ENCODE measurements around the gene CASK.

DNA sequence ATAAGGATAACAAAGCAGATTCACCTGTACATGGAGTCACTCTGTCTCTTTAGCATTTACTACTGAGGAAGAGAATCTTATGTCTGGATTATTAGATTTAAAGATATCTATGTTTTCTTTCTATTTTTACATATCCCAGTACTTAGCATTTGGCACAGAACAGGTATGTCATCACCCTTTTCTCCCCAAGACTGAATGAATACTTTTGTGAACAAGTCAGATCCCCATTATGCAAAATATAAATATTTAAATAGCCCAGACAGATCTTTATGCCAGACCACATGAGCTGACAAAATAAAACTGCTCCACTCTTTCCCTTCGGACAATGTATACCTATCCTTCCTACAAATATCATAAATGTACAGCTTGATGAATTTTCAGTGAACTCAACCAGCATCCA, 94.5 kb downstream of the CASK start:
- TF ChIP-seq, protein P1, sequence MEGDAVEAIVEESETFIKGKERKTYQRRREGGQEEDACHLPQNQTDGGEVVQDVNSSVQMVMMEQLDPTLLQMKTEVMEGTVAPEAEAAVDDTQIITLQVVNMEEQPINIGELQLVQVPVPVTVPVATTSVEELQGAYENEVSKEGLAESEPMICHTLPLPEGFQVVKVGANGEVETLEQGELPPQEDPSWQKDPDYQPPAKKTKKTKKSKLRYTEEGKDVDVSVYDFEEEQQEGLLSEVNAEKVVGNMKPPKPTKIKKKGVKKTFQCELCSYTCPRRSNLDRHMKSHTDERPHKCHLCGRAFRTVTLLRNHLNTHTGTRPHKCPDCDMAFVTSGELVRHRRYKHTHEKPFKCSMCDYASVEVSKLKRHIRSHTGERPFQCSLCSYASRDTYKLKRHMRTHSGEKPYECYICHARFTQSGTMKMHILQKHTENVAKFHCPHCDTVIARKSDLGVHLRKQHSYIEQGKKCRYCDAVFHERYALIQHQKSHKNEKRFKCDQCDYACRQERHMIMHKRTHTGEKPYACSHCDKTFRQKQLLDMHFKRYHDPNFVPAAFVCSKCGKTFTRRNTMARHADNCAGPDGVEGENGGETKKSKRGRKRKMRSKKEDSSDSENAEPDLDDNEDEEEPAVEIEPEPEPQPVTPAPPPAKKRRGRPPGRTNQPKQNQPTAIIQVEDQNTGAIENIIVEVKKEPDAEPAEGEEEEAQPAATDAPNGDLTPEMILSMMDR (IDR thresholded peaks at IDR 0.05; ENCODE audit: insufficient read depth, low read length) = no peak
- TF ChIP-seq POLR2AphosphoS5 (IDR thresholded peaks at IDR 0.05; ENCODE audit: low read depth) (no peak), SPI1 (IDR thresholded peaks at IDR 0.05; ENCODE audit: borderline replicate concordance, low read depth) (no peak)
- TF ChIP-seq, protein P2, sequence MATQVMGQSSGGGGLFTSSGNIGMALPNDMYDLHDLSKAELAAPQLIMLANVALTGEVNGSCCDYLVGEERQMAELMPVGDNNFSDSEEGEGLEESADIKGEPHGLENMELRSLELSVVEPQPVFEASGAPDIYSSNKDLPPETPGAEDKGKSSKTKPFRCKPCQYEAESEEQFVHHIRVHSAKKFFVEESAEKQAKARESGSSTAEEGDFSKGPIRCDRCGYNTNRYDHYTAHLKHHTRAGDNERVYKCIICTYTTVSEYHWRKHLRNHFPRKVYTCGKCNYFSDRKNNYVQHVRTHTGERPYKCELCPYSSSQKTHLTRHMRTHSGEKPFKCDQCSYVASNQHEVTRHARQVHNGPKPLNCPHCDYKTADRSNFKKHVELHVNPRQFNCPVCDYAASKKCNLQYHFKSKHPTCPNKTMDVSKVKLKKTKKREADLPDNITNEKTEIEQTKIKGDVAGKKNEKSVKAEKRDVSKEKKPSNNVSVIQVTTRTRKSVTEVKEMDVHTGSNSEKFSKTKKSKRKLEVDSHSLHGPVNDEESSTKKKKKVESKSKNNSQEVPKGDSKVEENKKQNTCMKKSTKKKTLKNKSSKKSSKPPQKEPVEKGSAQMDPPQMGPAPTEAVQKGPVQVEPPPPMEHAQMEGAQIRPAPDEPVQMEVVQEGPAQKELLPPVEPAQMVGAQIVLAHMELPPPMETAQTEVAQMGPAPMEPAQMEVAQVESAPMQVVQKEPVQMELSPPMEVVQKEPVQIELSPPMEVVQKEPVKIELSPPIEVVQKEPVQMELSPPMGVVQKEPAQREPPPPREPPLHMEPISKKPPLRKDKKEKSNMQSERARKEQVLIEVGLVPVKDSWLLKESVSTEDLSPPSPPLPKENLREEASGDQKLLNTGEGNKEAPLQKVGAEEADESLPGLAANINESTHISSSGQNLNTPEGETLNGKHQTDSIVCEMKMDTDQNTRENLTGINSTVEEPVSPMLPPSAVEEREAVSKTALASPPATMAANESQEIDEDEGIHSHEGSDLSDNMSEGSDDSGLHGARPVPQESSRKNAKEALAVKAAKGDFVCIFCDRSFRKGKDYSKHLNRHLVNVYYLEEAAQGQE (IDR thresholded peaks at IDR 0.05; ENCODE audit: insufficient replicate concordance, low read depth) = no peak
